ENCODE measurements around the gene PLET1.

GRCh38 chr11:112277941-112278340 lies 17.3 kb upstream of the PLET1 start:
- no peak for TF ChIP-seq CTCF (IDR thresholded peaks at IDR 0.05)
- TF ChIP-seq POLR2A (IDR thresholded peaks at IDR 0.05) = no peak

Data from adrenal gland (tissue), 5 donors.